Measurements from ENCODE around the gene SLC8A1.

SLC8A1 gene

DNA sequence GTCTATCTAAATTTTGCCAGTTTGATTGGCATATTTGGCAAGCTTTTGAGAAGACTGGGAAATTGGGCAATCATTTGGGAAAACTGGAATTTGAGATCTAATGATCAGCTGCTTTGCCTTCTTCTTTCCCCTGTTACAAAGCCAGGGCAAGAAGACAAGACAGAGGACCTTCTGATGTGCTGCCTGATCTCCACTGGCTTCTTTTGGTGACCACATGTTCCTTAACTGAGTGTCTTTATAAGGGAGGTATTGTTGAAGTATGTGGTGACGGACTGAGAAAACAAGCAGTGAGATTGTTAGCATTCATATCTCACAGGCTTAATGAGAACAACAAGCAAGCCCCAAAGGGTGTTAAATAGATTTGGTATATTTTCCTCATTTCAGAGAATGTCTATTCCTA is 175.8 kb downstream of the SLC8A1 start:
- Histone ChIP-seq H3K4me3 (ENCODE audit: insufficient read depth, low read depth, low read length, poor library complexity, severe bottlenecking) (no peak overlapping the region), H3K4me1 (ENCODE audit: control insufficient read depth, insufficient read depth, low read length, poor library complexity, severe bottlenecking) (no peaks in the 10 kb centered on the region), H3K36me3 (ENCODE audit: control insufficient read depth, insufficient read depth, low read length) (no peaks in the 10 kb centered on the region), H3K9me3 (ENCODE audit: control insufficient read depth, low read length) (no peaks in the 10 kb centered on the region), H3K27me3 (replicated peaks; ENCODE audit: control insufficient read depth, insufficient read depth, low read length, poor library complexity, severe bottlenecking) (no peaks in the 10 kb centered on the region), H3K27ac (ENCODE audit: insufficient read depth, low read length, poor library complexity, severe bottlenecking) (no peak overlapping the region)
- DNase-seq: no peak

- Histone ChIP-seq H3K4me1 (ENCODE audit: control insufficient read depth, insufficient read depth, low read length, poor library complexity, severe bottlenecking) (no peaks in the 10 kb centered on the region), H3K9me3 (ENCODE audit: control insufficient read depth, low read length) (no peaks in the 10 kb centered on the region), H3K27me3 (replicated peaks; ENCODE audit: control insufficient read depth, insufficient read depth, low read length, poor library complexity, severe bottlenecking) (no peaks in the 10 kb centered on the region), H3K36me3 (ENCODE audit: control insufficient read depth, insufficient read depth, low read length) (no peaks in the 10 kb centered on the region), H3K4me3 (ENCODE audit: insufficient read depth, low read depth, low read length, poor library complexity, severe bottlenecking) (no peak overlapping the region), H3K27ac (ENCODE audit: insufficient read depth, low read length, poor library complexity, severe bottlenecking) (no peak overlapping the region)
- no peak for DNase-seq
Measured at GRCh38 chr2:40274270-40274669, 177.6 kb downstream of the SLC8A1 start.

GRCh38 chr2:40273734-40274182 is 178.1 kb downstream of the SLC8A1 start:
- DNase-seq: no peak
- Histone ChIP-seq H3K27me3 (replicated peaks; ENCODE audit: control insufficient read depth, insufficient read depth, low read length, poor library complexity, severe bottlenecking) (no peaks in the 10 kb centered on the region), H3K4me3 (ENCODE audit: insufficient read depth, low read depth, low read length, poor library complexity, severe bottlenecking) (no peak overlapping the region), H3K27ac (ENCODE audit: insufficient read depth, low read length, poor library complexity, severe bottlenecking) (no peak overlapping the region), H3K4me1 (ENCODE audit: control insufficient read depth, insufficient read depth, low read length, poor library complexity, severe bottlenecking) (no peaks in the 10 kb centered on the region), H3K36me3 (ENCODE audit: control insufficient read depth, insufficient read depth, low read length) (no peaks in the 10 kb centered on the region), H3K9me3 (ENCODE audit: control insufficient read depth, low read length) (no peaks in the 10 kb centered on the region)

- H3K27me3 ChIP-seq (replicated peaks; ENCODE audit: control insufficient read depth, insufficient read depth, low read length, poor library complexity, severe bottlenecking): no peaks in the 10 kb centered on the region
- no peak overlapping the region for H3K4me3 ChIP-seq (ENCODE audit: insufficient read depth, low read depth, low read length, poor library complexity, severe bottlenecking)
- H3K36me3 ChIP-seq (ENCODE audit: control insufficient read depth, insufficient read depth, low read length): no peaks in the 10 kb centered on the region
- no peak for DNase-seq
- H3K27ac ChIP-seq (ENCODE audit: insufficient read depth, low read length, poor library complexity, severe bottlenecking): no peak overlapping the region
- no peaks in the 10 kb centered on the region for H3K9me3 ChIP-seq (ENCODE audit: control insufficient read depth, low read length)
- H3K4me1 ChIP-seq (ENCODE audit: control insufficient read depth, insufficient read depth, low read length, poor library complexity, severe bottlenecking): no peaks in the 10 kb centered on the region
Measured at GRCh38 chr2:40271094-40271493, 180.8 kb downstream of the SLC8A1 start.

DNA sequence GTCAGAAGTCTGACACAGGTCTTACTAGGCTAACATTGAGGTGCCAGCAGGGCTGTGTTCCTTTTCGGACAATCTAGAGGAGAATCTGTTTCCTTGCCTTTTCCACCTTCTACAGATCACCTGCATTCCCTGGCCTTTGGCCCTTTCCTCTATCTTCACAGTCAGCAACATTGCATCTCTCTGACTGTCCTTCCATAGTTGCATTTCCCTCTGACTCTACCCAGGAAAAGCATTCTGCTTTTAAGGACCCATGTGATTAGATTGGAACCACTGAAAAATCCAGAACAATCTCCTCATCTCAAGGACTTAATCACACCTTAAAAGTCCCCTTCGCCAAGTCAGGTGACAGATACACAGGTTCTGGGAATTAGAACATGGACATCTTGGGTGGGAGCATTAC is 181.5 kb downstream of the SLC8A1 start:
- no peaks in the 10 kb centered on the region for H3K4me1 ChIP-seq (ENCODE audit: control insufficient read depth, insufficient read depth, low read length, poor library complexity, severe bottlenecking)
- no peaks in the 10 kb centered on the region for H3K9me3 ChIP-seq (ENCODE audit: control insufficient read depth, low read length)
- no peak for DNase-seq
- H3K36me3 ChIP-seq (ENCODE audit: control insufficient read depth, insufficient read depth, low read length): no peaks in the 10 kb centered on the region
- no peak overlapping the region for H3K4me3 ChIP-seq (ENCODE audit: insufficient read depth, low read depth, low read length, poor library complexity, severe bottlenecking)
- no peaks in the 10 kb centered on the region for H3K27me3 ChIP-seq (replicated peaks; ENCODE audit: control insufficient read depth, insufficient read depth, low read length, poor library complexity, severe bottlenecking)
- H3K27ac ChIP-seq (ENCODE audit: insufficient read depth, low read length, poor library complexity, severe bottlenecking): no peak overlapping the region

- Histone ChIP-seq H3K4me3 (ENCODE audit: insufficient read depth, low read depth, low read length, poor library complexity, severe bottlenecking) (no peak overlapping the region), H3K36me3 (ENCODE audit: control insufficient read depth, insufficient read depth, low read length) (no peaks in the 10 kb centered on the region), H3K9me3 (ENCODE audit: control insufficient read depth, low read length) (no peaks in the 10 kb centered on the region), H3K27me3 (replicated peaks; ENCODE audit: control insufficient read depth, insufficient read depth, low read length, poor library complexity, severe bottlenecking) (no peaks in the 10 kb centered on the region), H3K27ac (ENCODE audit: insufficient read depth, low read length, poor library complexity, severe bottlenecking) (no peak overlapping the region), H3K4me1 (ENCODE audit: control insufficient read depth, insufficient read depth, low read length, poor library complexity, severe bottlenecking) (no peaks in the 10 kb centered on the region)
- no peak for DNase-seq
Measured at GRCh38 chr2:40268566-40268965, 183.3 kb downstream of the SLC8A1 start.

DNA sequence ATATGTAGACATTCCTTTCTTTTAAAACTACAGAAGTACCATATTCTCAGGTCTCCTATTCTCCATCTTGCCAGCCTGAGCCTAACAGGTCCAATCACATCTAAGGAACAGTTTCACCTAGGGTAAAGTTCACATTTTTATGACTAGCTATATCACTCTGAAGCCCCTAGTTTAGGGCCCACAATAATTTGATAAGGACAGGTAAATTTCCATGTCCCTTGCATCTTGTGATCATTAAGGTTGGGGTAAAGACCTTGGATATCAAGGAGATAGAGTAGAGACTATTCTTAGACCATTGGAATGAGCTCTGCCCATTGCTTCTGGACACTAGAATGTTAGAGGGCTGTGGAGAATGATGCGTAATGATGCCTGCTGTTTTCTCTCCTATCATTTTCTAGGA is 185.7 kb downstream of the SLC8A1 start:
- H3K4me1 ChIP-seq (ENCODE audit: control insufficient read depth, insufficient read depth, low read length, poor library complexity, severe bottlenecking): no peaks in the 10 kb centered on the region
- H3K9me3 ChIP-seq (ENCODE audit: control insufficient read depth, low read length): no peaks in the 10 kb centered on the region

DNA sequence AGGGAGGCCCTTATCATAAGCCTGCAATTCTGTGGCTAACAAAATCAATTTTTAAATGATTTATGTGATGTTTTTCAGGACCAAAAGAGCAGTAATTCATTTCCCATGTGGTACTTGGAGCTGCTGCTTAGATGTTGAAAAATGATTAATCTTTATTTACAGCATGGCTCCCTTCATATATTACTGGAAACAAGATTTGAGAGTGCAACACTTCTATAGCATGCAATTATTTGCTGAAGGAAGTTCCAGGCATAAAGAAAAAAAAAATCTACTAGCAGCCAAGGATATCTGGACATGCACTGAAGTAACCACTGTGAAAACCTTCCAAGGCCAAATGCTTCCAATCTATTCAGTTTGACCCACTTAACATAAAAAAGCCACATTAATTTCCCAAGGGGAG is 186.3 kb downstream of the SLC8A1 start:
- Histone ChIP-seq H3K4me1 (ENCODE audit: control insufficient read depth, insufficient read depth, low read length, poor library complexity, severe bottlenecking) (no peaks in the 10 kb centered on the region), H3K4me3 (ENCODE audit: insufficient read depth, low read depth, low read length, poor library complexity, severe bottlenecking) (no peak overlapping the region), H3K9me3 (ENCODE audit: control insufficient read depth, low read length) (no peaks in the 10 kb centered on the region), H3K27me3 (replicated peaks; ENCODE audit: control insufficient read depth, insufficient read depth, low read length, poor library complexity, severe bottlenecking) (no peaks in the 10 kb centered on the region), H3K36me3 (ENCODE audit: control insufficient read depth, insufficient read depth, low read length) (no peaks in the 10 kb centered on the region), H3K27ac (ENCODE audit: insufficient read depth, low read length, poor library complexity, severe bottlenecking) (no peak overlapping the region)
- DNase-seq: no peak

More for the DNA sequence above, 185.7 kb downstream of the SLC8A1 start:
- Histone ChIP-seq H3K27me3 (replicated peaks; ENCODE audit: control insufficient read depth, insufficient read depth, low read length, poor library complexity, severe bottlenecking) (no peaks in the 10 kb centered on the region), H3K36me3 (ENCODE audit: control insufficient read depth, insufficient read depth, low read length) (no peaks in the 10 kb centered on the region), H3K27ac (ENCODE audit: insufficient read depth, low read length, poor library complexity, severe bottlenecking) (no peak overlapping the region), H3K4me3 (ENCODE audit: insufficient read depth, low read depth, low read length, poor library complexity, severe bottlenecking) (no peak overlapping the region)
- DNase-seq: no peak

DNA sequence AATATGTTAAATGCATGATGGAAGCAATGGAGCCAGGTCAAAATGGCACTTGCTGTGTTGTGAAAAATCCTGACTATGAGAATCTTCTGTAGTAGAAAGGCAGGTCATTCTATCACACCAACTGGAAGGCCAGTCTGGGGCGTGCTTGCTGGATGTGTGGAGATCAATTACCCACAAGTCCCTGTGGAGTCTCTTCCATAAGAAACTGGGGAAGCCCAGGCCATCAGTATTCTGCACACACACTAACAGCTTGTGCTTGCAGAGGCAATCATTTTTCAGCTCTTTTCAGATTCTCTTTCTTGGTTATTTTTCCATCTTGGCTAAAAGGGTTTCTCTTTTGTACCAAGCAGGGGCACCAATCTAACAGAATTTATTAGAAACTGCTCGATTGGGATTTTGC is 190.8 kb downstream of the SLC8A1 start:
- Histone ChIP-seq H3K36me3 (ENCODE audit: control insufficient read depth, insufficient read depth, low read length) (no peaks in the 10 kb centered on the region), H3K4me3 (ENCODE audit: insufficient read depth, low read depth, low read length, poor library complexity, severe bottlenecking) (no peak overlapping the region), H3K9me3 (ENCODE audit: control insufficient read depth, low read length) (no peaks in the 10 kb centered on the region), H3K4me1 (ENCODE audit: control insufficient read depth, insufficient read depth, low read length, poor library complexity, severe bottlenecking) (no peaks in the 10 kb centered on the region), H3K27me3 (replicated peaks; ENCODE audit: control insufficient read depth, insufficient read depth, low read length, poor library complexity, severe bottlenecking) (no peaks in the 10 kb centered on the region), H3K27ac (ENCODE audit: insufficient read depth, low read length, poor library complexity, severe bottlenecking) (no peak overlapping the region)
- no peak for DNase-seq

DNA sequence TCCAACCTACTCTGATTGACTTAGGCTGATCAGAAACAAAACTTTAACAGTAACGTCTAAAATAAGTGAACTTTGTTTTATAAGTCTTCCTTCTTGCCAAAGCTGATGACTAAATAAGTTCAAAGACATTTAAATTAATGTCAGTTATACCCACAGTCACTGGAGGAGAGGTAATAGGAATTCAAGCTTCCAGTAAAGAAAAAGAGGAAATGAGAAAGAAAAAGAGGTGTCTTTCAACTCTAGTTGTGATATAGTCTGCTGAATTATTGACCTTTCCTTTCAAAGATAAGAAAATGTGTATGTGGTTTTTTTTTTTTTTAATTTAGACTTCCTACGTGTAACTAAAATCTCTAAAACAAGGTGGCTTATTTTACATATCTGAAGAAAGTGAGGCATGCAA is 191.5 kb downstream of the SLC8A1 start:
- Histone ChIP-seq H3K4me3 (ENCODE audit: insufficient read depth, low read depth, low read length, poor library complexity, severe bottlenecking) (no peak overlapping the region), H3K27ac (ENCODE audit: insufficient read depth, low read length, poor library complexity, severe bottlenecking) (no peak overlapping the region), H3K27me3 (replicated peaks; ENCODE audit: control insufficient read depth, insufficient read depth, low read length, poor library complexity, severe bottlenecking) (no peaks in the 10 kb centered on the region), H3K9me3 (ENCODE audit: control insufficient read depth, low read length) (no peaks in the 10 kb centered on the region), H3K36me3 (ENCODE audit: control insufficient read depth, insufficient read depth, low read length) (no peaks in the 10 kb centered on the region), H3K4me1 (ENCODE audit: control insufficient read depth, insufficient read depth, low read length, poor library complexity, severe bottlenecking) (no peaks in the 10 kb centered on the region)
- DNase-seq: no peak

DNA sequence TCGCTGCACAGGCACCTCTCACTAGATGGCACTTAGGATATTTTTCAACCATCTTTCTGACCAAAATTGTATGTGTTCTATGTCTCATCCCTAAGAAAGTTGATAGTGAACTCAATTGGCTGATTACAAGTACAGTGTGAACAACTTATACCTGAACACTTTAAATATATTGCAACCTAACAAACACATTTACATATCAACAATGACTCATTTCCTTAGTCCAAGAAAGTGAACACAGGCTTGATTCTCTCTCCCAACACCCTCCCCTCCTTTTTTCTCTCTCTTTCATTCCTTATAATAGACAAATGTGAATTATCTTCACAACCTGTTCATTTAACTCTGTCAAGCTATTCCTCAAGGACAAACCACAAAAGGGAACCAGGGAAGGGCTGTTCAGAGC is 192.0 kb downstream of the SLC8A1 start:
- Histone ChIP-seq H3K27me3 (replicated peaks; ENCODE audit: control insufficient read depth, insufficient read depth, low read length, poor library complexity, severe bottlenecking) (no peaks in the 10 kb centered on the region), H3K4me1 (ENCODE audit: control insufficient read depth, insufficient read depth, low read length, poor library complexity, severe bottlenecking) (no peaks in the 10 kb centered on the region), H3K36me3 (ENCODE audit: control insufficient read depth, insufficient read depth, low read length) (no peaks in the 10 kb centered on the region), H3K9me3 (ENCODE audit: control insufficient read depth, low read length) (no peaks in the 10 kb centered on the region), H3K4me3 (ENCODE audit: insufficient read depth, low read depth, low read length, poor library complexity, severe bottlenecking) (no peak overlapping the region), H3K27ac (ENCODE audit: insufficient read depth, low read length, poor library complexity, severe bottlenecking) (no peak overlapping the region)
- DNase-seq: no peak
